UCSD-AML1 (cell line): Measurements from ENCODE around the gene SMYD3.

Source experiments
- DNase-seq: peaks from one replicate; lab custom pipeline; 2025; ENCODE audit not compliant: unreplicated experiment; lab: John Stamatoyannopoulos, UW

SMYD3 gene

DNA sequence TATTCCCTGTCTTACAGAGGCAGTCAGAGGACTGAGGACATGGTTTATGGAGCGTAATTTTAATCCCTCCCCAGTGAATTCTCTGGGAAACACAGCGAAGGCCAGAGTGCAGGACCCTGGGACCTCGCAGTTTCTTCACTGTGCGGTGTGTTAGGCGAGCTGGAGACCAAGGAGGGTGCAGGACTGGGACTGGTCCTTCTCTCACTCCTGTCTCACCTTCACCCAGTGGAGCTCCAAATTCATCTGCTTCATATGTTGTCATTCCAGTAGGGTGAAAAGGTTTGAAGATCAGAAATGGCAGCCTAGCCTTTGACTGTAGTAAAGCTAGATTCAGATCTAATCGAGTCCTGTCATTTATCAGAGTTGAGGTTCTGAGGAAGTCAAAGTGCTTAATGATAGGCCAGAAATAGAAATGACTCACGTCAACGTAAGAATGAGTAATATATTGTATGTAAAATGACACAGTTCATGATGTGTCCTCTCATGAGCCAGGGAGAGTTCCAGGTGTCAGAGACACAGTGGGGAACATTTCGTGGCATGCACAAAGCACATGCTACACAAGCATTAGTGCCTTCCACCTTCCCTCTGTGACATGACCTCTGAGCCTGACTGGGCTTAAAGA lies 647.5 kb downstream of the SMYD3 start:
- DNase-seq = no peak

DNA sequence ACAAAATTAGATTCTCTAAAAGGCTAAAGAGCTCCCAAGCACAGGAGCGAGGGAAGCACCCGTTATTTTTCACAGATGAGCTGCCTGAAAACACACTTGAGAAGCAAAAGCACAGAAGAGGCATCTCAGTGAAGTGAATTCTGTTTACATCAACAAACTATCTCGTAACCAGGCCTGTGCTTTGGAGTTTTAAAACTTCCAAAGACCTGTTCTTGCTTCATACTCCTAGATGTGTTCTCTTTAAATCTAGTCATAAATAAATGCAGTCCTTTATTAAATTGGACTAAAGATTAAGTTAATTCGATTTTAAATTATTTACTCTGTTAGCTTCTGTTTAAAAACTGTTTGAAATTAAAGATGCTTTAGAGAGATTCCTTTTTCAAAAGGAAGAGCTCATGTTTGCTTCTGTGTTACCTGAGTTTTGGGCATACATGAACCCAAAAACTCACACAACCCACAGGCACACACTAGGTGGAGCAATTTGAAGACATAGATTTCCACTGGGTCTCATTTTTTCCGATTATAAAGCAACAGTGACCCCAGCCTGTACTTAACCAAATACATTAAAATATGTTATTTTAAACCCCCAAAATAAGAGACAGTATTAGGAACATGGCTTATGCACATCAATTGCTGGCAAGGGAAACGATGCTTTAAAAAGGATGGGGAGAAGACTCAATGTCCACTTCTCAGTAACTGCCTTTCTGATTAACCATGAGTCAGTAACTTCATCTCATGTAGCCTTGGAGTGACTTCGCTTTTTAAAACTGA lies 648.2 kb downstream of the SMYD3 start:
- DNase-seq = no peak

DNA sequence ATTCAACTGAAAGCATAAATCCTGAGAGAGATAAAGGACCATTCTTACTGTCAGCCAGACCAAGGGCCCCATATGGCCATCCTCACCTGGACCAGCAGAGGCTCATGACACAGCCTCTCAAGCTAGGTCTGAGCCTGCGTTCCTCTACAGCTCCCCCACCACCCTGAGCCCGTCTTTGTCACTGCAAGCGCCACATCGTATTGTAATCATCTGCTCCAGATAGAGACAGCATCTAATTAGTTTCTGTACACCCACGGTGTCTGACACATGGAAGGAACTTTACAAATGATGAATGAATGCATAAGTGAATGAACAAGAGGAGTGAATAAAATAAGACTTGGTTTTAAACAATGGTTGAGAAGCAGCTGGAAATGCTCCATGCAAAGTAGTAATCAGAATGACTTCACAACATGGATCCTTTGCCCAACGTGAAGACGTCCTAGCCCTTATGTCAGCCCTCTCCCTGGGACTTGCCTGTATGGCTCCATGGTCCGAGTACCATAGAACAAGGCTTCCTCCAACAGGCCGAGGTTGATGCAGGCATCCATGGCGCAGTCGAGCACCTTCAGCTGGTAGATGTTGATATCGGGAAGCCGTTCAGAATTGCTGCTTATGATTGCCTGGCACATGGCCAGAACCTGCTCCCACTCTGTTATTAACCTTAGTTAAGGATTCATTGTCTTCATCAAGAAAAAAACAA lies 648.9 kb downstream of the SMYD3 start:
- DNase-seq = no peak

DNA sequence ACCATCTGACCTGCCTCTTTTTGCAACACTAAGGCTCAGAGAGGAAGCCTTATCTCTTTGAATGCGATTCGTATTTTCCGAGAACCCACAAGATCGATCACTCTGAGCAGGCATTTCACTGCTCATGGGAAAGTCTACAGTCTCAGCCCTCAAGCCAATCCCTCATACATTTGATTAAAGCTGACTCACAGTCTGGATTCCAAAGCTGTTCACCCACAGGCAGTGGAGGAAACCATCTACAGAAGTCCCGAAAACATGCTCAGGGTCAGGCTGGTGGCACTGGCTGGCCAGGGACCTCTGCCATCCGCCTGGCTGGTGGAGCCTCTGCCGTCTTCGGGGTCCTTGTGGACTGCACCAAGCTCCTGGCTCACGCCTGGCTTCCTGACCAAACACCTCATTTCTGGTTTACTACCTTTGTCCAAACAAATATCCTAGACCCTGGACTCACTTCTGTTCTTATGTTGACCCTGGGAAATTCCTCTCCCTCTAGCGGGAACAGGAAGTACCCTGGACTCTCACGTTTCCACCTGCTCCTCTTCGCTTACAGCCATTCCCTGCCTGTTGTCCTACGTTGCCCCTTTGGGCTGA lies 650.0 kb downstream of the SMYD3 start:
- no peak for DNase-seq

DNA sequence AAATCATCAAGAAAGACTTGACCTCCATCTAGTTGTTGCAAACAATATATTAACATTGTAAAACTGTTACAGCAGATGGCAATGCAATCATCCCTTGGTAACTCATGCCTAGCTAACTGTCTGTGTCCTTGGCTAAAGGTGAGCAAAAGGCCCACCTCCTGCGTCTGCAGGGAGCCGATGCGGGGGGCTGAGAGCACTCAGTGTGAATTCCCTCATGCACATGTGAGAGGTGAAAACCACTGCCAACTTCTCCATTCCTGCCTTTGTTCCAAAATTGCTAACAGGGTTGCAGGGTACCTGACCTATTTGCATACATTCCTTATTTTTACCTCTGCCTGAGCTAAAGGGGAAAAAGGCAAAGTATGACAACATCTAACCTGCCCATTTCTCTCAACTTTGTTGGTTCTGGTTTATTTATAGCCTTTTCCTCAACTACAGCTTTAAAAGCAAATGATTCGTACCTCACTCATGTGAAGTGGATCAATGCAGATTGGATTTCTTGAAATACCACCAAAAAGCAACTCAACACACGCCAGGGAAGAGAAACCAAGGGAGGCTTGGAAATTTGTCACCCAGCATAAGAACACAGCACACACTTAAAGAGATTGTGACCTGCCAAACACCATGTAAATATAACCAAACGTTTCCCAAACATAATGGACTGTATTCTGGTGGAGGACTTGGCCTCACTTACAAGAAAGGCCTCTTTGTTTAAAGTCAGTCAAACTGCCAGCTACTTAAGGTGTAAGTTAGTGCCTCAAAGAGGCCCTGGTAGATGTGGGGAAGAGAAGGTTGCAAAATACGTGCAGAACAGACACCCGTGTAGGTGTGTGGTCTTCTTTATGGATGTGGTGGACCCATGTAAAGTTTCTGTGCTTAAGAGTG lies 651.0 kb downstream of the SMYD3 start:
- DNase-seq = no peak

DNA sequence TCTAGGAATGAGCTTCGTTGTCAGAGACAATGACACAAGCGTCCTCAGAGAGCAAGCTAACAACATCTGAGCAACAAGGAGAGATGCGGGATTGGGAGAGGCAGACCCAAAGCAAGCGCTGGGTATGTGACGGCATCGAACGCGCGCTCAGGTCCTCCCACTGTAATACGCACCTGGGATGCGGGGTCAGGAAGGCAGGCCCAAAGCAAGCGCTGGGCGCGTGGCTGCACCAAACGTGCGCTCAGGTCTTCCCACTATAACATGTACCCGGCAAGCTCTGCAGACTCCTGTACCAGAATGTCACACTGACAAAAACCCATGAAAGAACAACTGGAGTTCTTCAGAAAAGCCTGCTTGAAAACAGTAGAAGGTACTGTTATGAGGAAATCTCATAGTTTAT lies 653.8 kb downstream of the SMYD3 start:
- DNase-seq = no peak

DNA sequence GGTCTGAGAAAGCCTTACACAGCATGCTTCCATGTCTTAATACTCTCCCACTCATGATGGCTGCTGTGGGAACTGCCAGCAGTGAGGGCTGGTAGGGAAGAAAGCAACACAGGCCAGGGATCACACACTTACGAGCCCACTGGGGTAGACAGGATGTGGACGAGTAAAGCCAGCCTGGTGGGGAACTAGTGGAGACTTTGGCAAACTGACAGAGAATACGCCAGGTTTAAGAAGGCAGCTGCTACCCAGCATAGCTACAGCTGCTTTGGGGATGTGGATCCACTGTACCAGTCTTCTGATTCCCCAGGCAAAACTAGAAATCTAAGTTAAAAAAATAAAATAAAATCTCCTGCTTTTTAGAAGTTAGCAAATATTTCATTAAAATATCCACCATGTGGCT lies 664.0 kb downstream of the SMYD3 start:
- no peak for DNase-seq

DNA sequence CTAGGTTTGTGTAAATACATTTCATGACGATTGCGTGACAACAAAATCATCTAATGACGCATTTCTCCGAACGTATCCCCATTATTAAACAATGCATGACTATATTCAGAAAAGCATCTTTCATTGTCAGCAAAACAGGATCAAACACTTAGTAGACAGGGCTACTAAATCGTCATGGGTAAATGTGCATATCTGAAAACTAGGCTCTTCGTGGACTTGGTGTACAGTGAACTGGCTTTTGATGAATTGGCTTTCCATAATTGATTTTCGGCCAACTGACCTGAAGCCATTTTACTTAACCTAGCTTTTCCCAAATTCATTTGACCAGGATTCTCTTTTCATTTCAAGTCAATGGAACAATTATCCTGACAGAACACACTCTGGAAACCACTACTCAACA lies 665.0 kb downstream of the SMYD3 start:
- no peak for DNase-seq

DNA sequence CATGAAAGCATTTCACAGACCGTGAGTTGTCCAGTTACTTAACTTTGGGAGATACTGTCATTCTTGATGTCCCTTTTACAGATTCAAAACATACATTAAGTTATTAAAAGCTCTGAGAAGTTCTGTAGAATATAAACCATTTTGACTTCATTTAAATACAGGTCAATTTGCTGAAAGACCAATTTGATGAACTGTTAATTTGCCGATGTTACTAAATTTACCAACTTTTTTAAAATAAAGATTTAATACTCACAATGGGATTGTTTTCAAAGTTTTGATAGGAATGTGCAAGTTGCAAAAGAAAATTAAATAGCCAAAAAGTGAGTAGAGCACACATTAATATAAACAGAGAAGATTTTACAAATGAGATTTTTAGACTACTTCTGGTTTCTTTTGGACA lies 666.1 kb downstream of the SMYD3 start:
- no peak for DNase-seq

DNA sequence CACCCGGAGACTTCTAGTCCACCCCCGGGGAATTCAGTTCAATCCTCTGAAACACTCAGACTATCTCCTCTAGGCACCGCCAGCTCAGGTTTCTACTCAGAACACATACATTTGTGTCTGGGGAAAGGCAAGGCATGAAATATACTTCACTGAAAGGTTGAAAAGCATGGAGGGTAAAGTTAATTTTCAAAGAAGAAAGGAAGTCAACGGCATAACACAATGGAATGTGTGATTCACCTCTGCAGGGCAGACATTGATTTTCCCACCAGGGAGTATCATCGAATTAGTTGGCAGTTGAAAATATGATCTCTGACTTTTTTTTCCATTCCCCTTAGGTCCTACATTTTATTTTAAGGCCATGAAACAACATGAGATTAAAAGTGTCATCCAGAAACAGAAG lies 669.4 kb downstream of the SMYD3 start:
- DNase-seq = no peak

DNA sequence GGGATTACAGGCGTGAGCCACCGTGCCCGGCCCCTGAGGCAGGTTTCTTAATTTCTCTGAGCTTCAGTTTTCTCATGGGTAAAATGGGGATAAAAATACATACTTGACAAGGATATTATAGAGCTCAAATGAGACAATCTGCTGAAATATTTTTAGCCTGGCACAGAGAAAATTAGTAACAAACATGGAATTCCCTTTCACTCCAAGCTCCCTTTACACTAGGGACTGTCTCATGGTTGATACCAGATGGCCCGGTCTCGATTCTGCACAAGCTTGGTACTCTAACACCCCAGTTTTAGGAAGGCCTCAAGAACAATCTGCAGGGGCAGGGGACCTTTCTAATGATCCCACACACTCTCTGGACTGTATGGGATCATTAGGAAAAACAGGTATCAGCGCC lies 671.7 kb downstream of the SMYD3 start:
- DNase-seq = no peak

DNA sequence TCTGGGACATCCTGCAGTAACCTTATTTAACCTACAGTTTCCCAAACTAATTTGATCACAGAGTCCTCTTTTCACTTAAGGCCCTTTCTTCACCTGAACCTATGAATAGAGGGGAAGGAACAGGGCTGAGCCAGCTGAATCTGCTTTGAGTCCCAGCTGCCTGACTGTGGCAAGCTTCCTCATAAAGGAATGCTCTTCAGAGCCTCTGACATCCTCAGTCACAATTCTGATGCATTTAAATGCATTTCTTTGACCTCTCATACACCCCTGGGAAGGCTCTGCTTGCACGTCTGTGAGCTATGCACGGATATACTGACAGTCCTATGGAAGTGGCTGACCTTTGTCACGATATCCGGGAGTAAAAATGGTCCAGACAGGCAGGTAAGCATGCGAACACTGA lies 673.1 kb downstream of the SMYD3 start:
- no peak for DNase-seq

DNA sequence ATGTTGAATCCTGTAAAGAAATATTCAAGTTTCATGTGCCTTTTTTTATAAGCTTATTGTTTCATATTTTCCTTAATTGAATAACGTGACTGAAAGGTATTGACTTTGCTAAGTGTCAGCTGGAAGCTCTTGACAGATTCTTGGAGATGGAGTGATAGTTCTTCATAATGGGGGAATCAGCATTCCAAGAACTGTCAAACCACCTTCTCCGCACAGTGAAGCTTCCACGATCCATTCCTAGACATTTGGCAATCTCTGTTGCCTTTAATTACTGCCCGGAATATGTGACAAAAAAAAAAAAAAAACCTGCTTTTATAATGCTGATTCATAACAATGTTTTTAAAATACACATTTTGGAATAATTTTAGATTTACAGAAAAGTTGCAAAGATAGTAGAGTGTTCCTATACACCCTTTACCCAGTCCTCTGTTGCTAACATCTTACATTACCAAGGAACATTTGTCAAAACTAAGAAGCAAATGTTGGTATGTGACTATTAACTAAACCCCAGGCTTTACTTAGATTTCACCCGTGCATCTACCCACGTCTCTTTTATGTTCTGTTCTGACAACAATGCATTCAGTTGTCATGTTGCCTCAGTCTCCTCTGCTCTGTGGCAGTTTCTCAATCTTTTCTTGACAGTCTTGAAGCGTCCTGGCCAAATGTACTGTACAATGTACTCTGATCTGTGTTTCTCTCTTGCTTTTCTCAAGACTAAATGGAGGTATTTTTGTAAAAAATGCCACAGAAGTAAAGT lies 674.1 kb downstream of the SMYD3 start:
- no peak for DNase-seq

DNA sequence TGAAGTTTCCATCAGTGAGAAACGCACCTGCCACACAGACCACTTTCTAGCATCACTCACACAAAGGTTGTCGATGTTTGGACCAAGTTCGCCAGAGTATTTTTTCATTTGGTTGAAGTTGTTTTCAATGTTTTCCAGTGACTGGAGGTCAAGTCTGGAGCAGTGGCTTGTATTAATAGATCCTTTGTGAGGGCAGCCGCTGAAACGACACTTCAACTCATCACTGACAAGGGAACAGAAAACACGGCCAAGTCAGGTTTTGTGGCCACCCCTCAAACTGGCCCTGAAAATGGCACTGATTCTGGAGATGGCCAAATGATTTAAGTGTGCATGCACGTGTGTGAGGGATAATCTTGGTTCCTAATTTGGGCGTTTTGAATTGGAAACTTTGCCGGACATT lies 675.6 kb downstream of the SMYD3 start:
- no peak for DNase-seq

DNA sequence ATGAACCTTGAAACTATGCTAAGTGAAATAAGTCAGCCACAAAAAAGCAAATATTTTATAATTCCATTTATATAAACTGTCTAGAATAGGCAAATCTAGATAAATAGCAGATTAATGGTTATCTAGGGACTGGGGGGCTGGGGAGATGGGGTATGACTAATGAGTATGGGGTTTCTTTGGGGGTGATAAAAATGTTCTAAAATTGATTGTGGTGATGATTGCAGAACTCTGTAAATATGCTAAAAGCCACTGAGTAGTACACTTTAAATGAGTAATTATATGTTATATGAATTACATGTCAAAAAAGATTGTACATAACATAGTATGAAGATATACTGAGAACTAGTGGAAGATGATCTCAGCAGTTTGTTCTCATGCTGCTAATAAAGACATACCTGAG lies 677.3 kb downstream of the SMYD3 start:
- no peak for DNase-seq

DNA sequence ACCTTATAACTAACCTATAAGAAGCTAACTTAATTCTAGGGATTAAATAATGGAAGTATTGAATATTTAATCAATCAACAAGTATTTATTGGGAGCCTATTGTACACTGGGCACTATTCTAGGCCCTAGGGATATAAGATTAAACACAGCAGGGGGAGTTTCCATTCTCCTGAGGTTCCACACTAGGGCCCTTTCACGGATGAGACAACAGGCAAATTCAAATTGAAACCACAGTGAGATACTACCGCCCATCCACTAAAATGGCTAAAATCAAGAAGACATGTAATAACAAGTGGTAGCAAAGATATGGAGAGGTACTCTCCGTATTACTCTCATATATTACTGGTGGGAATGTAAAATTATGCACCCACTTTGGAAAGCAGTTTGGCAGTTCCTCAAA lies 677.9 kb downstream of the SMYD3 start:
- no peak for DNase-seq

DNA sequence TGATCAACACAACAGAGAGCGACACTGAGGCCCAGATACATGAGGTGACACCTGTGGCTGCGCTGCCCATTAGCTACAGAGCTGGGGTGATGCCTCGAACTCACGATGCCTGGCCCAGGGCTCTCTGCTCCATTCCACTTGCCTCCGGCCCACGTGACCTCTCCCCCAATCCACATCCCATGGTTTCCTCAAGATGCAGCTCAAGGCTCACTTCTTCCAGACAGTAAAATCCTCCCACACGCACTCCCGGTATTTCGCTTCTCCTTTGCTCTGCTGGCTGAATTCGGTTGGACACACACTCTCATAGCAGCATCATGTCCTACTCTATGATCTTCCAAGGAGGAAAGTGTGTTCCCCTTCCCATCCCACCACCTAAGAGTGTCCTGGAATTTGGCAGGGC lies 679.8 kb downstream of the SMYD3 start:
- no peak for DNase-seq

DNA sequence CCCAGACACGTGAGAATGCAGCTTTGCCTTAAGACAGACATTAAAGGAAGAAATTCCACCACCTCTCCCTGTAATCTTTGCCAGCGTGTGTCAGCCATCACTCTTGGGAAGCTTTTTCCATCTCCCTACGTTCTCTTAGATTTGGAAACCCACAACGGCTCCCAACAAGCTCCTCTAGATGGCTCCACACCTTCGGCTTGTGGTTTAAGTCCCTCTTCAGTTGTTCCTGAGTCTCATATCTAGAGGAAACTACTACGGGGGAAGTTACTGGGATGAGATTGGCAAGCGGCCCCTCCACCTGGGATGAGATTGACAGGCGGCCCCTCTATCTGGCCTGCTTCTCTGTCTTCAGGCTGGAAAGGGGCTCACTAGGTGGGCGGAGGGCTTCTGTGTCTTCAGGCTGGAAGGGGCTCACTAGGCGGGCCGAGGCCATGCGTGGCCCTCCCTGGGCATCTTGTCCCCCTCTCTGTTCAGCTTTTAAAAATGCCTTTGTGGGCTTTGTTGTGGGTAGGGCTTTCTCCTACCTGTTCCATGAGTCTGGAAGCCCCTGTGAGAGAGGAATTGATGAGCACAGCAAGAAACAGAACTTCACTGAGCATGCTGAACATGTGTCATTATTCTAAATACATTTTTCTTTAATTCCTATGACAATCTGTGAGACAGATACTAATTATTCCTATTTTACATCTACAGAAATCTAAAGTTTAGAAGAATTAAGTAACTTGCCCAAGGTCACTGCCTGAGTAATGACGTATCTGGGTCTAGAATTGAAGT lies 681.8 kb downstream of the SMYD3 start:
- no peak for DNase-seq

DNA sequence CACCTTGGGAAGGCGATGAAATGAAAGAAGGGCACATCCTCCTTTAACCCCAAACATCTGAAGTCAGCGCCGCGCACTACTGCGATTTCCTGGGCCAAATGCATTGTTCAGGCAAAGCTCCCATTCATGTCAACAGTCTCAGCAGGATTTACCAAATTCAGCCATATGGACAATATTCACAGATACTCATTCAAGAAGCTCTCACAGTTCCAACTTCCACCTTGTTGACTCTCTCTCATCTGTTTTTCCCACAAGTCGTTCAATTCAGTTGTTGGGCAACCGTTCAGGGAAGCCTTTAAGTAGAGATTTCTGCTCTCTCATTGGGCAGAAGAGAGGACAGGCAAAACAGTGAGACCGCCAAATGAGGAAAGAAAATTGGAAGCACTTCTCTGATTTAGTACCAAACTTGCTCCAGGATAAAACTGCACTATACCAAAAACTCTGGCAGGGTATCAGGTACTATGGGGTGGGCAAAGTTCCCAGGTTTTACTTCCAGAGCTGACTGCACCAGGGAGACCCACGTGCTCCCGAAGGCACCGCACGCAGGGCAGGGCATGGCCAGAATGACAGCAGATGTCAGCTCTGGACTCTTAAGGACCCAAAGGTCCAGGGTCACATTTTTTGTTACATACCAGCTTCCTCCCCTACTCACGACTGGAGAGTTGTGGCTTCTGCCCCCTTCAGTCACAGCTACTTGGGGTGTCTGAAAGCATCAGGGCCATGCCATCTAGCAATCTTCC lies 683.5 kb downstream of the SMYD3 start:
- no peak for DNase-seq
